A549 (cell line): ENCODE results near the gene ITSN1.

ENCODE experiments used
- EP300 ChIP-seq, 2 experiments: fragments of >200 bp; sonication (Bioruptor Twin); formaldehyde crosslinking; IDR thresholded peaks; 2 replicates in 1 of 2; 3 replicates in 1 of 2; pipeline ENCODE4 v1.6.1; 2016 to 2017
- ZSCAN20 ChIP-seq: fragments of 250-450 bp; sonication (Bioruptor Pico); IDR thresholded peaks from 2 replicates; pipeline ENCODE4 v1.8.0; 2022; ENCODE audit warnings: mild to moderate bottlenecking, moderate library complexity
- TF ChIP-seq, protein P1 (sequence below): fragments of >200 bp; sonication (Bioruptor Twin); formaldehyde crosslinking; IDR thresholded peaks from 3 replicates; pipeline ENCODE4 v1.5.1; 2016

DNA sequence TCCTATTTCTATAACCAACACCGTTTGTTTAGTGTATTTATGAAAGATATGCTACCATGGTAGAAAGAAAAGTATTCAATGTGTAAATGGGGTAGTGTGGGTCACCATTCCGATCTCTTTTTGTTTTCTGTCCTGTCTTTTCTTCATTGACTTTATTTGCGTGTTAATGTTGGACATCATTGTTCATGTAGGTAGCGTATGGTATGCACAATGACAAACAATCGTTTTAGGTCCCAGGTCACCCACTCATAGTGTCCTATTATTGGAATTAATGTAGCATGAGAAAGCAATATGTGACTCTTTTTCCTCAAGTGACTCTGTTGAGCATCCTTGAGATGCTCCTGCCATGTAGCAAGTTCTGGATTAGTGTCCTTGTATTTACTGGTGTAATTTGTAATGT lies 247.9 kb downstream of the ITSN1 start:
- TF ChIP-seq EP300 (IDR thresholded peaks at IDR 0.05), result no peak
- TF ChIP-seq, protein P1, sequence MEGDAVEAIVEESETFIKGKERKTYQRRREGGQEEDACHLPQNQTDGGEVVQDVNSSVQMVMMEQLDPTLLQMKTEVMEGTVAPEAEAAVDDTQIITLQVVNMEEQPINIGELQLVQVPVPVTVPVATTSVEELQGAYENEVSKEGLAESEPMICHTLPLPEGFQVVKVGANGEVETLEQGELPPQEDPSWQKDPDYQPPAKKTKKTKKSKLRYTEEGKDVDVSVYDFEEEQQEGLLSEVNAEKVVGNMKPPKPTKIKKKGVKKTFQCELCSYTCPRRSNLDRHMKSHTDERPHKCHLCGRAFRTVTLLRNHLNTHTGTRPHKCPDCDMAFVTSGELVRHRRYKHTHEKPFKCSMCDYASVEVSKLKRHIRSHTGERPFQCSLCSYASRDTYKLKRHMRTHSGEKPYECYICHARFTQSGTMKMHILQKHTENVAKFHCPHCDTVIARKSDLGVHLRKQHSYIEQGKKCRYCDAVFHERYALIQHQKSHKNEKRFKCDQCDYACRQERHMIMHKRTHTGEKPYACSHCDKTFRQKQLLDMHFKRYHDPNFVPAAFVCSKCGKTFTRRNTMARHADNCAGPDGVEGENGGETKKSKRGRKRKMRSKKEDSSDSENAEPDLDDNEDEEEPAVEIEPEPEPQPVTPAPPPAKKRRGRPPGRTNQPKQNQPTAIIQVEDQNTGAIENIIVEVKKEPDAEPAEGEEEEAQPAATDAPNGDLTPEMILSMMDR, result no peak
- TF ChIP-seq ZSCAN20 (CRISPR knock-in tag), result no peak
